HG03066 (cell line): Measurements from ENCODE around the gene RPL7A.
"Not testable (repeated sequence)": the region's sequence is repeated elsewhere in the genome, so short reads cannot be mapped to it uniquely, and the experiment has no call there.

ENCODE experiments used
- ATAC-seq: cut with Tn5 transposase; IDR thresholded peaks from one replicate; pipeline ENCODE4 v1.9.1; 2021; ENCODE audit warnings: low read depth; ENCODE audit not compliant: unreplicated experiment

Gene RPL7A

DNA sequence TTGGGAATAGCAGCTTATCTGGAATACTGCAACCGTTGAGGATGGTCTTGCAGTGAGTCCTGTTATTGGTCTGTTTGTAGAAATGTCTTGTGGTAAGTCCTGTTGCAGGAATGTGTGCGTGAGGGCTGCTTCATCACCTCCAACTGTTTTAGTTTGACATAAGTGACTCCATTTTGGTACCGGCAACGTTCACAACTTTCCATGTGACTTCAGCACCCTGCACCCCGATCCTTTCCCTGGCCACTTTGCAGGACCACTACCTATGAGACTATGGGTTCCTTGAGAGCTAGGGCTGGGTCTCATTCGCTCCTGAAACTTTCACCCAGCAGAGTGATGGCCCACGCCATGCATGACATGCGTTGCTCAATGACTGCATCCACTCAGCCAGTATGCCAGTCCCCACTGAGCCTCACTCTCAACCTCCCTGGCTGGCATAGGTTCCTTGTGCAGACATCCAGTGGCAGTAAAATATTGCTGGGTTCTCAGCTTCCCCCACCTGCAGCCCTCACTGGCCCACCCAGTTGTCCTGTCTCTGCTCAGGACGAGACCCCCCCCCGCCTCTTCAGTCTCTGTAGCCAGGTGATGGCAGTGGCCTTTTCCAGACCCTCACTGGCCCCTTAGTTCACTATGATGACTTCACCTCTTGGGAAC is 20.1 kb upstream of the RPL7A start:
- no peak for ATAC-seq

DNA sequence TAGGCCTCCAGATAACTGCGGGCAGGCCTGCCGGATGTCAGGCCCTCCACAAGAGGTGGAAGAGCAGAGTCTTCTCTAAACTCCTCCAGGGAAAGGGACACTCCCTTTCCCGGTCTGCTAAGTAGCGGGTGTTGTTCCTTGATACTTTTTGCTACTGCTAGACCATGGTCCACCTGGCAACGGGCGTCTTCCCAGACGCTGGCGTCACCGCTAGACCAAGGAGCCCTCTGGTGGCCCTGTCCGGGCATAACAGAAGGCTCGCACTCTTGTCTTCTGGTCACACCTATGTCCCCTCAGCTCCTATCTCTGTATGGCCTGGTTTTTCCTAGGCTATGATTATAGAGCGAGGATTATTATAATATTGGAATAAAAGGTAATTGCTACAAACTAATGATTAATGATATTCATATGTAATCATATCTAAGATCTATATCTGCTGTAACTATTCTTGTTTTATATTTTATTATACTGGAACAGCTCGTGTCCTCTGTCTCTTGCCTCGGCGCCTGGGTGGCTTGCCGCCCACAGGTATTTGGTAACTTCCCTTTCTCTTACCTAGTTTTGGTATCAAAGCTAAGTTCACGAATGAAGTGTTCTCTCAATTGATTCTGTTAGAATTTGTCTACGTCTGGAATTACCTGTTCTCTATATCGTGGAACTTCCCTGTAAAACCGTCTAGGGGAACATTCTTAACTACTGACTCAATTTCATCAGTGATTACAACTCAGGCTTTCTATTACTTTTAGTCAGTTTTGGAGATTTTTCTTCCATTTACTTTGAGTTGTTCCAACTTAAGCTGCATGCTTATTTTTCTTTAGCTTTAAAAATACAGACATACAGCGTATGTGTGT is 18.5 kb upstream of the RPL7A start:
- ATAC-seq: not testable (repeated sequence)

- no peak for ATAC-seq
Observed at GRCh38 chr9:133331221-133331620, 16.8 kb upstream of the RPL7A start.

GRCh38 chr9:133331641-133332380 is 16.2 kb upstream of the RPL7A start:
- ATAC-seq: no peak

- ATAC-seq: no peak
Observed at GRCh38 chr9:133332381-133332730, 15.7 kb upstream of the RPL7A start.

DNA sequence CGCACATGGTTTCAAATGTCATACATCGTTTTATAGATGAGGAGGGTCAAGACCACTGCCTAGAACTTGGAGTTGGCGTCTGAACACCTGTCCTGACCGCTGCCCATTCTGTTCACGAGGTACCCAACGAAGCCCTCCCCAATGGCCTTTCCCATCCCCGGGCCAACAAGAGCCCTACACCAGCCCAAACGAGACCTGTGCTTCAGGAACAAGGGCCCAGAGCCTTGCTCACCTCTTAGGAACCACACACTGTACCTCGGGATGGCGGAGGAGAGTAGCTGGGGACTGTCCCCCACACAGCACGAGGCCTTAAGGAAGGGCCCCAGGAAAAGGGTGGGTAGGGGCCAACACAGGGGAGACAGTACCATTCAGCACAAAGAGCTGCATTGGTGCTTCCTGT is 15.0 kb upstream of the RPL7A start:
- no peak for ATAC-seq

- ATAC-seq: no peak
Observed at GRCh38 chr9:133333566-133333965, 14.5 kb upstream of the RPL7A start.

DNA sequence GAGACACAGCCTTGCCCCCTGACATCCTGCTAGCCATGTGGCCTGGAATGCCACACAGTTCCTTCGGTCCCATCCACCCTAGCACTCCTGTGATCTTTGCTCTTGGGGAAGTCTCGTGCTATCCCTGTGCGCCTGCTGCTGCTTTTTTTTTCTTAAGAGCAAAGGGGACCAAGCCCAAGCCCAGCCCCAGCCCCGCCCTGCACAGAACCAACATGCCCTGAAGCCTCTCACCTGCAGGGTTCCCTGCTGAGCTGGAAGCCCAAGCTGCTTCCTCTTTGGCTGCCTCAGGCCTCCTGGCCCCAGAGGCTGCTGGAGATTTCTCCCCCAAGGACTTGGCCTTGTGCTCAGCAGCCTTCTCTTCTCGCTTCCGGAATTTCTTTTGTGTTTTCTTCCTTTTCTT is 13.9 kb upstream of the RPL7A start:
- ATAC-seq: no peak

DNA sequence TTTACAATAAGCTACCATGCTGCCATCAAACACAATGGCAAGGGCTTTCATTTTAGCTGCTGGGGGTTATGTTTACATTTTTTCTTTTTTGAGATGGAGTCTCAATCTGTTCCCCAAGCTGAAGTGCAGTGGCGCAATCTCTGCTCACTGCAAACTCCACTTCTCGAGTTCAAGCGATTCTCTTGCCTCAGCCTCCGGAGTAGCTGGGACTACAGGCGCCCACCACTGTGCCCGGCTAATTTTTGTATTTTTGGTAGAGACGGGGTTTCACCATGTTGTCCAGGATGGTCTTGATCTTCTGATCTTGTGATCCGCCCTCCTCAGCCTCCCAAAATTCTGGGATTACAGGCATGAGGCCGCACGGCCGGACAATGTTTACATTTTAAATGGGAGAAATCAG is 13.1 kb upstream of the RPL7A start:
- not testable (repeated sequence) for ATAC-seq

DNA sequence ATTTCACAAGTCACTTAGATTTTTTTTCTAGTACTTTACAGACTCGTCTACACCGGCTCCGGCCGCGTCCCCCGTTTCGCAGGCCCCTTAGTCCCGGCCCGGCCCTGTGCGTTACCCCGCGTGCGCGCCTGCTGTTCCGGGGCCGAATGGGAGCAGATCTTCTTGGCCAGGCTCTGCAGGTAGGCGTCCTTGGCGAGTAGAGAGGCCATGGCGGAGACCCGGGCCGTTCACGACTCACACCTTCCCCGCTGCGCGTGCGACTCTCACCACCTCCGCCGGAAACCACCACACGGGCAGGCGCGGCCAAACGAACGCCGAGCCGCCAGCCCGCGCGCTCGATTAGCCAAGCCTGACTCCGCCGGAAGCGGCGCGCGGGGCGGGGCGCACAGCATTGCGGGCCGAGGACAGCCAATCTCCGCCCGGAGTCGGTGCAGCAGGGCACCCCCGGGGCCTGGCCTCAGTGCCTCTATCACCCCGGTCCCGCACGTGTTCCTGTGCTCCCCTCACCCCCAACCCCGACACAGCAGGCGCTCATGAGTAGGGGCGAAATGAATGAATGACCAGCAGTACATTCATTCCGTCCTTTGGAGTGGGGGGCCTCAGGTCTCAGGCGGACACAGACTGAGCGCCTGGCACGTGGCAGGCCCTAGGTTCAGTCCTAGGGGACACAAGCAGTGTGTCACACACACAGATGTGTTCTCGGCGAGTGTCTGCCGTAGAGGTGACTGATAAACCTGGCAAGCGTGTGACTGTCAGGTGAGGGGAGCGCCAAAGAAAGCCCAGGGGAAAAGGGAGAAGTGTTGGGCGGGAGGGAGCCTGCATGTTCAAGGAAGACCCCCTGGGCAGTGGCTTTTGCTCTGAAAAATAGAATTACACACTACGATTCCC is 11.8 kb upstream of the RPL7A start, which contains the start of gene SURF6:
SURF6 (minus strand) TSS at position 265 of the 888 bp plus-strand sequence; CDS start at position 209, 56 bp downstream.
- ATAC-seq: peak; percentile 83

- no peak for ATAC-seq
Observed at GRCh38 chr9:133339641-133340040, 8.4 kb upstream of the RPL7A start.

DNA sequence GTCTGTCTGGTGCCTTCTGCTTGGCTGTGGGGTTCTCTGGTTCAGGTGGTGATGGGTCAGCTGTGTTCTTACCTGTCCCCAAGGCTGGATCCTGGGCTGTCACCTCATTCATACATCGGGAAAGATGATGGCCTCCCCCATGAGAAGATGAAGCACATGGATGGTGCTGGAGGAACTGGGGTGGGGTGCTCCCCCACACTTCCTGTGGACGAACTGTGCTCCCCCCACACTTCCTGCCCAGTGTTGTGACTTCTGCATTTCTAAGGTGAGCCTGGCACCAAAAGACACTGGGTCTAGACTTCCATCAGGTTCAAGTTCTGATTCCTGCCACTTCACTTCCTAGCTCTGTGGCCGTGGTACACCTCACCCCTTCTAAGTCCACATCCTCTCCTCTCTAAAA is 7.8 kb upstream of the RPL7A start:
- ATAC-seq: no peak

GRCh38 chr9:133340916-133341315 is 7.1 kb upstream of the RPL7A start:
- ATAC-seq: no peak

GRCh38 chr9:133341369-133342068 is 6.5 kb upstream of the RPL7A start:
- ATAC-seq: no peak

GRCh38 chr9:133342069-133342406 is 6.0 kb upstream of the RPL7A start:
- ATAC-seq: no peak

GRCh38 chr9:133342570-133342969 is 5.4 kb upstream of the RPL7A start:
- ATAC-seq: no peak

DNA sequence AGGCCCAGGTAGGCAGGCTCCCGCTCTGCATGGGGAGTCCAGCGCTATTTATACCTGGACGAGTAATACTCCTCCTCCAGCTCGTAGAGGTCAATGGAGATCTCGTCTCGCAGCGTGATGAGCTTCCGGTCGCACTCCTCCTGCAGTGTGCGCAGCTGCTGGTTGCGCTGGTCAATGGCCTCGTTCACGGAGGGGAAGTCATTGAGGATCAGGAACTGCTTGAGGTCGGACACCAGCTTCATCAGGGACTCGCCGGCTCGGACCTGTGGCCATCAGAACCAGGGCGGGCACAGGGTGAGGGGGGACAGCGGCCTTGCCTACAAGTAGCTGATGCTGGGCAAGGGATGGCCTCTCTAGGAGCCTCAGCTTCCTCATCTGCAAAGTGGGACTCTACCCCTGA is 3.9 kb upstream of the RPL7A start:
- ATAC-seq: no peak

DNA sequence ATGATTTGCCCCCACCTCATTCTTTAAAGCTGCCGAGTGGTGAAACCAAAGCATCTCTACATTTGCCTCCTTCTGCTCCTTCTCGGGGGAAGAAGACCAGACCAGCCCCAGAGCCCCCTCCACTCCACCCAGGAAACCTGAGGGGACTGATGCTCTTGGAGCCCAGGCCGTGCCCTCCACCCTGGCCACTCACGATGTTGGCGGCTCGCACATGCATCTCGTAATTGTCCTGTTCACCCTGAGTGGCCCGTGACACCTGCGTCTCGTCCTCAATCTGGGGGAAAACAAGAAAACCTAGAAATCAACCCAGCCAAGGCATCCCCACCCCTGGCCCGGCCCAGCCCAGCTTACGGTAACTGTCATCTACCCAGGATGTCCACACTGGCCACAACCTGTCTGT is 3.0 kb upstream of the RPL7A start:
- ATAC-seq: no peak

GRCh38 chr9:133345596-133345995 is 2.4 kb upstream of the RPL7A start:
- no peak for ATAC-seq
